Prostate gland (tissue), 2 donors: ENCODE results near the gene CCDC185. TPM values are rescaled to one million over a fixed set of nuclear protein-coding genes. Genes with fewer than 3 reads are reported as not detected.

Experiments used
- DNase-seq: peaks from one replicate; pipeline ENCODE4 v3.0.0-alpha.2; 2019; ENCODE audit warnings: low spot score
- H3K27ac ChIP-seq, 2 donors: fragments of 200-600 bp; sonication (generic); 2 replicates each; pipeline ENCODE4 v1.5.1; 2017 to 2019
- H3K27me3 ChIP-seq: fragments of 200-600 bp; sonication (generic); replicated peaks from 2 replicates; pipeline ENCODE4 v1.5.1; 2019; ENCODE audit not compliant: insufficient read depth
- H3K36me3 ChIP-seq, 2 donors: fragments of 200-600 bp; sonication (generic); 1 replicate in 1 of 2; 2 replicates in 1 of 2; pipeline versions ENCODE4 v1.5.1 to v1.8.1; 2017 to 2019
- H3K4me1 ChIP-seq: fragments of 200-600 bp; sonication (generic); replicated peaks from 2 replicates; pipeline ENCODE4 v1.5.1; 2019
- H3K4me3 ChIP-seq, 2 donors: fragments of 200-600 bp; sonication (generic); 2 replicates each; pipeline ENCODE4 v1.5.1; 2017 to 2019
- H3K9me3 ChIP-seq: fragments of 200-600 bp; sonication (generic); 2 replicates; pipeline ENCODE4 v1.5.1; 2017
- POLR2A ChIP-seq: fragments of 450-650 bp; IDR thresholded peaks from one replicate; pipeline ENCODE4 v1.6.1; 2016; ENCODE audit warnings: antibody characterized with exemption, mild to moderate bottlenecking
- POLR2AphosphoS5 ChIP-seq: sonication (generic); formaldehyde crosslinking; IDR thresholded peaks from one replicate; pipeline ENCODE4 v1.6.1; 2017; ENCODE audit warnings: antibody characterized with exemption
- WGBS: methylation state at CpG from one replicate; pipeline ENCODE4 v1.1.5; 2018; 5-methylcytosine and 5-hydroxymethylcytosine counted together
- intact Hi-C: fragments of 100-400 bp; cut with DNase I; formaldehyde crosslinking; loops from one replicate; pipeline ENCODE4 v1.14.2; 2022
- total RNA-seq, 2 donors: library from RNA; depleted of rRNA; stranded (reverse); fragments of >200 nt; gene quantifications; one replicate each; pipeline ENCODE4 v1.1.0, GENCODE V29; 2016
- TF ChIP-seq, protein P1 (sequence below), 4 experiments: fragments of 200-600 bp in 2 of 4; fragments of 450-650 bp in 2 of 4; sonication (generic) in 2 of 4; IDR thresholded peaks; 1 replicate in 3 of 4; 2 replicates in 1 of 4; pipeline ENCODE4 v1.5.1; 2016 to 2019; ENCODE audit warnings: antibody characterized with exemption in 4 of 4, mild to moderate bottlenecking in 2 of 4, moderate library complexity in 2 of 4

Gene CCDC185
- total RNA-seq, 2 donors from 2014 or later: 2.7 TPM; not detected in 1

DNA sequence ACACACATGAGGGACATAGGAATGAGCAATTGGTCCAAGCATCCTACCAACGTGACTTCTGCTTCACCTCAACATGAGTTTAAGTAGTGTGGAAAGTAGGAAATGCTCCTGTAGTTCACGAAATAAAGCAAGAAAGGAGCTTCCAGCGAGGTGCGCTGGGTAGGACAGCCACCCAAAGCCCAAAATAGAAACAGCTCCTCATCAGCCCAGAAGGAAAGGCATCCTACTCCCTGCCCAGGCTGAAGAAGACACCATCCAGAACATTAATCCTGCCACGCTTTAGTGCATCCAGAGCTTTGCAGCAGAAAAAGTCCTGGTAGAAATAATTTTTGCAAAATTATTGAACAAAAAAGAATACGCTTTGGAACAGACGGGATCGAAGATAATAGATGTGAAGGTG is 25.9 kb downstream of the CCDC185 start:
- H3K27me3 ChIP-seq: no peaks in the 10 kb centered on the region
- no peak overlapping the region for H3K27ac ChIP-seq
- no peaks in the 10 kb centered on the region for H3K9me3 ChIP-seq
- intact Hi-C loops: no loop called here
- no peaks in the 10 kb centered on the region for H3K36me3 ChIP-seq
- no peak for DNase-seq
- WGBS: 95% methylated on average over 8 of the region's 8 CpGs
- no peak overlapping the region for H3K4me3 ChIP-seq
- TF ChIP-seq POLR2AphosphoS5 (no peak), POLR2A (no peak)
- TF ChIP-seq, protein P1, sequence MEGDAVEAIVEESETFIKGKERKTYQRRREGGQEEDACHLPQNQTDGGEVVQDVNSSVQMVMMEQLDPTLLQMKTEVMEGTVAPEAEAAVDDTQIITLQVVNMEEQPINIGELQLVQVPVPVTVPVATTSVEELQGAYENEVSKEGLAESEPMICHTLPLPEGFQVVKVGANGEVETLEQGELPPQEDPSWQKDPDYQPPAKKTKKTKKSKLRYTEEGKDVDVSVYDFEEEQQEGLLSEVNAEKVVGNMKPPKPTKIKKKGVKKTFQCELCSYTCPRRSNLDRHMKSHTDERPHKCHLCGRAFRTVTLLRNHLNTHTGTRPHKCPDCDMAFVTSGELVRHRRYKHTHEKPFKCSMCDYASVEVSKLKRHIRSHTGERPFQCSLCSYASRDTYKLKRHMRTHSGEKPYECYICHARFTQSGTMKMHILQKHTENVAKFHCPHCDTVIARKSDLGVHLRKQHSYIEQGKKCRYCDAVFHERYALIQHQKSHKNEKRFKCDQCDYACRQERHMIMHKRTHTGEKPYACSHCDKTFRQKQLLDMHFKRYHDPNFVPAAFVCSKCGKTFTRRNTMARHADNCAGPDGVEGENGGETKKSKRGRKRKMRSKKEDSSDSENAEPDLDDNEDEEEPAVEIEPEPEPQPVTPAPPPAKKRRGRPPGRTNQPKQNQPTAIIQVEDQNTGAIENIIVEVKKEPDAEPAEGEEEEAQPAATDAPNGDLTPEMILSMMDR (IDR thresholded peaks at IDR 0.05): no peak
- H3K4me1 ChIP-seq: no peaks in the 10 kb centered on the region

DNA sequence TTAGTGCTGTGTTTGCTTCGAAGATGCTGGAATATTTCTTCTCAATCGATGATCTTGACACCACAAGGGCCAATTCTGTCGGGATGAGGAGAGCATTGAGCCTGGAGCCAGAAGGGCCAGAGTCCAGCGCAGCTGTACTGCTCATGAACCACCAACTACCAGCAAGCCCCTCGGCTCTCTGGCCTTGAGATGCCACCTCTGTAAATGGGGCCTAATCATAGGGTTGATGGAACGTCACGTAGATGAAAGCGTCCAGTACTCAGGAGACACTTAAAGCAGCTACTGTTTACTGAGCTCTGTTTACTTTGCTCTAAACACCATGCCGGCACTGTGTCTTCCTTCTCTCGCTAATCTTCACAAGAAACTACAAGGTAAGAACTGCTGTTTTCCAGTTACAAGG is 26.3 kb downstream of the CCDC185 start:
- 60% methylated on average over 10 of the region's 10 CpGs for WGBS
- intact Hi-C loops: no loop called here
- H3K4me1 ChIP-seq: no peaks in the 10 kb centered on the region

DNA sequence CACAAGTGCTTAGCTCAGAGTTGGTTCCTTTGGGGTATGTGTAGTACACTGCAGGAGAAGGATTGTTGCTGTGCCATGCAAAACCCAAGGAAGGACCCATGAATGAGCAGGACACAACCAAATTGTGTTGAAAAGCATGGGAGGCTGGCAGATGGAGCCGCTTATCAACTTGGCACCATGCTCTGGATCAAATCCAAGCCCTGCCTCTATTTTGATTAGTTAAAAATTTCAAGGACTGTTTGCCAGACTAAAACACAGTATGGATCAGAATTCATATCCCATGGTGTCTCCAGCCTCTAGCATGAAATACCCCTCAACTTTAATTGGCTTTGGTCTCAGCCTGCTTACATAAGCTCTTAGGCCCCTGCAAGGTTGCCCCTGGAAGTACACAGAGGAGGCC is 27.8 kb downstream of the CCDC185 start:
- intact Hi-C loops: no loop called here
- 88% methylated on average over 1 of the region's 1 CpG for WGBS
- TF ChIP-seq POLR2AphosphoS5: no peak
- no peak for TF ChIP-seq POLR2A
- TF ChIP-seq, protein P1 (IDR thresholded peaks at IDR 0.05): no peak
- no peak overlapping the region for H3K27ac ChIP-seq
- no peak overlapping the region for H3K4me3 ChIP-seq
- H3K4me1 ChIP-seq: no peaks in the 10 kb centered on the region
- no peaks in the 10 kb centered on the region for H3K36me3 ChIP-seq
- no peaks in the 10 kb centered on the region for H3K9me3 ChIP-seq
- no peaks in the 10 kb centered on the region for H3K27me3 ChIP-seq
- DNase-seq: no peak

More for the DNA sequence above, 26.3 kb downstream of the CCDC185 start:
- H3K36me3 ChIP-seq: no peaks in the 10 kb centered on the region
- DNase-seq: no peak
- no peaks in the 10 kb centered on the region for H3K9me3 ChIP-seq
- H3K27ac ChIP-seq: no peak overlapping the region
- no peaks in the 10 kb centered on the region for H3K27me3 ChIP-seq
- TF ChIP-seq POLR2AphosphoS5 (no peak), POLR2A (no peak)
- TF ChIP-seq, protein P1 (IDR thresholded peaks at IDR 0.05): no peak
- H3K4me3 ChIP-seq: no peak overlapping the region

DNA sequence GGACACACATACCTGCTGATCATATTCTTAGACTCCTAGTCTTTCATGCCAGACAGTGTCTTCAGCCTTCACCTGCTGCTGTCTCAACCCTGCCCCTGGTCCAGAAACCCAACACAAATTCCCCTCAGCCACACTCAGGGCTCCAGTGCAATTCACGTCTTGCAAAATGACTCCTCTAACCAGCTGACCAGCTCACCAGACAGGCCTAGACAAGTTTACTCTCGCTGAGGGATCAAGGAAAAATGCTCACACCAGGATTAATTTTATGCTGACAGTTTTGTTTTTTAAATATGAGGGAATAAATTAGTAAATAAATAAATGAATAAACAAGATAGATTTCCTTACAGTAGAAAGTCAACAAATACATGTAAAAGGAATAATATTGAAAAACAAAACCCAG is 28.5 kb downstream of the CCDC185 start:
- WGBS: 15% methylated on average over 2 of the region's 2 CpGs
- no peaks in the 10 kb centered on the region for H3K4me1 ChIP-seq
- no peak overlapping the region for H3K4me3 ChIP-seq
- H3K27ac ChIP-seq: no peak overlapping the region
- TF ChIP-seq POLR2A (no peak), POLR2AphosphoS5 (no peak)
- TF ChIP-seq, protein P1 (IDR thresholded peaks at IDR 0.05): no peak
- intact Hi-C loops: no loop called here
- H3K9me3 ChIP-seq: no peaks in the 10 kb centered on the region
- no peak for DNase-seq
- H3K27me3 ChIP-seq: no peaks in the 10 kb centered on the region
- no peaks in the 10 kb centered on the region for H3K36me3 ChIP-seq

DNA sequence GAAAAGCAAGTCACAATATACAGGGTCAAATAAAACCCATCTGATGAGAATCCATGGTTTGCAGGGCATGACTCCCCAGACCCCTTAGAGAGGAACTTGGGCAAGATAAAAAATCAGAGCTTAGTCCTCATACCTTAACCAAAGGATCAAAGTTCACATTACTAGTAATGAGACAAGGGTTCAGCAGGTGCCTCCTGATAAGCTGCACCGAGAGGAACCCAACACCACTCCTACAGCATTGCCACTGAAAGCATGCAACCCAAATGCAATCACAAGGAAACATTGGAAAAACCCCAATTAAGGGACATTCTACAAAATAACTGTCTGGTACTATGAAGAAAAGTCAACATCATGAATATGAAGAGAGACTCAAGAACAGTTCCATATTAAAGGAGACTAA is 29.7 kb downstream of the CCDC185 start:
- H3K4me3 ChIP-seq: no peak overlapping the region
- no peaks in the 10 kb centered on the region for H3K27me3 ChIP-seq
- no peak for DNase-seq
- no peaks in the 10 kb centered on the region for H3K9me3 ChIP-seq
- WGBS: 68% methylated on average over 1 of the region's 1 CpG
- no peaks in the 10 kb centered on the region for H3K36me3 ChIP-seq
- no peak overlapping the region for H3K27ac ChIP-seq
- TF ChIP-seq POLR2AphosphoS5: no peak
- TF ChIP-seq, protein P1 (IDR thresholded peaks at IDR 0.05): no peak
- TF ChIP-seq POLR2A: no peak
- no peaks in the 10 kb centered on the region for H3K4me1 ChIP-seq
- intact Hi-C loops: no loop called here
